ENCODE results near the gene ZFP90. TPM values are rescaled to one million over a fixed set of nuclear protein-coding genes. Genes with fewer than 3 reads are reported as not detected.

ZFP90 gene
- total and polyA plus RNA-seq, 3 donors from 2014 or later = 19.9 to 49.1 (median 31.5) TPM

- H3K4me3 ChIP-seq = peak overlapping the region in 1 of 2 donors; percentile 89
- H3K36me3 ChIP-seq (ENCODE audit: low read depth, missing control alignments) = no peaks in the 10 kb centered on the region
- H3K4me1 ChIP-seq = peaks cover 13% of the 10 kb centered on the region
- TF ChIP-seq CTCF (IDR thresholded peaks at IDR 0.05) = peak; percentile 84 to 93 (median 89)
- TF ChIP-seq POLR2A (IDR thresholded peaks at IDR 0.05) = no peak
- no peaks in the 10 kb centered on the region for H3K9me3 ChIP-seq
- H3K27me3 ChIP-seq = no peaks in the 10 kb centered on the region
- 22 to 27% methylated on average over 28 to 29 of the region's 29 CpGs for WGBS, 2 donors
- intact Hi-C loops (cut with DNase I; ENCODE audit: low total_unique reads) = no loop called here
- H3K27ac ChIP-seq = no peak overlapping the region
- peak; percentile 91 for DNase-seq
These were observed 10.3 kb upstream of the ZFP90 start for GRCh38 chr16:68528686-68529379.

- TF ChIP-seq CTCF (IDR thresholded peaks at IDR 0.05) = no peak
- no peak for TF ChIP-seq POLR2A (IDR thresholded peaks at IDR 0.05)
- Histone ChIP-seq H3K27ac (peak overlapping the region in 1 of 2 donors; percentile 1), H3K9me3 (no peaks in the 10 kb centered on the region), H3K36me3 (ENCODE audit: low read depth, missing control alignments) (no peaks in the 10 kb centered on the region), H3K27me3 (no peaks in the 10 kb centered on the region), H3K4me3 (peak overlapping the region; percentile 76 to 89), H3K4me1 (peaks cover 13% of the 10 kb centered on the region)
- intact Hi-C loops (cut with DNase I; ENCODE audit: low total_unique reads) = no loop called here
- 26 to 31% methylated on average over 11 to 13 of the region's 13 CpGs for WGBS, 2 donors
- DNase-seq = no peak
These were observed 9.5 kb upstream of the ZFP90 start for GRCh38 chr16:68529608-68529930.

- no peaks in the 10 kb centered on the region for H3K9me3 ChIP-seq
- H3K36me3 ChIP-seq (ENCODE audit: low read depth, missing control alignments) = no peaks in the 10 kb centered on the region
- TF ChIP-seq POLR2A (IDR thresholded peaks at IDR 0.05) (no peak), CTCF (IDR thresholded peaks at IDR 0.05) (no peak)
- 0 to 1% methylated on average over 2 to 46 of the region's 56 CpGs for whole genome bisulfite sequencing, 2 donors
- intact Hi-C loops (cut with DNase I; ENCODE audit: low total_unique reads) = no loop called here
- H3K27ac ChIP-seq = peak overlapping the region in 1 of 2 donors; percentile 1
- peaks cover 13% of the 10 kb centered on the region for H3K4me1 ChIP-seq
- H3K4me3 ChIP-seq = peak overlapping the region; percentile 76 to 89
- DNase-seq = peak; percentile 94
- no peaks in the 10 kb centered on the region for H3K27me3 ChIP-seq
These were observed 9.0 kb upstream of the ZFP90 start for GRCh38 chr16:68529931-68530701.

- no peaks in the 10 kb centered on the region for H3K36me3 ChIP-seq (ENCODE audit: low read depth, missing control alignments)
- H3K4me1 ChIP-seq = peaks cover 13% of the 10 kb centered on the region
- WGBS, 2 donors = 98% methylated on average over 5 of the region's 5 CpGs
- TF ChIP-seq CTCF (IDR thresholded peaks at IDR 0.05) (no peak), POLR2A (IDR thresholded peaks at IDR 0.05) (no peak)
- no peak overlapping the region for H3K27ac ChIP-seq
- DNase-seq = no peak
- no peaks in the 10 kb centered on the region for H3K9me3 ChIP-seq
- intact Hi-C loops (cut with DNase I; ENCODE audit: low total_unique reads) = no loop called here
- H3K27me3 ChIP-seq = no peaks in the 10 kb centered on the region
- H3K4me3 ChIP-seq = no peak overlapping the region
These were observed 5.2 kb upstream of the ZFP90 start for GRCh38 chr16:68533937-68534336.

Measured in testis (tissue), 3 donors.